HG03039 (cell line): Measurements from ENCODE around the gene PLEKHN1.

Experiments
- ATAC-seq: cut with Tn5 transposase; IDR thresholded peaks from one replicate; pipeline ENCODE4 v1.9.1; 2021; ENCODE audit warnings: mild to moderate bottlenecking, moderate library complexity; ENCODE audit not compliant: unreplicated experiment

PLEKHN1 gene

DNA sequence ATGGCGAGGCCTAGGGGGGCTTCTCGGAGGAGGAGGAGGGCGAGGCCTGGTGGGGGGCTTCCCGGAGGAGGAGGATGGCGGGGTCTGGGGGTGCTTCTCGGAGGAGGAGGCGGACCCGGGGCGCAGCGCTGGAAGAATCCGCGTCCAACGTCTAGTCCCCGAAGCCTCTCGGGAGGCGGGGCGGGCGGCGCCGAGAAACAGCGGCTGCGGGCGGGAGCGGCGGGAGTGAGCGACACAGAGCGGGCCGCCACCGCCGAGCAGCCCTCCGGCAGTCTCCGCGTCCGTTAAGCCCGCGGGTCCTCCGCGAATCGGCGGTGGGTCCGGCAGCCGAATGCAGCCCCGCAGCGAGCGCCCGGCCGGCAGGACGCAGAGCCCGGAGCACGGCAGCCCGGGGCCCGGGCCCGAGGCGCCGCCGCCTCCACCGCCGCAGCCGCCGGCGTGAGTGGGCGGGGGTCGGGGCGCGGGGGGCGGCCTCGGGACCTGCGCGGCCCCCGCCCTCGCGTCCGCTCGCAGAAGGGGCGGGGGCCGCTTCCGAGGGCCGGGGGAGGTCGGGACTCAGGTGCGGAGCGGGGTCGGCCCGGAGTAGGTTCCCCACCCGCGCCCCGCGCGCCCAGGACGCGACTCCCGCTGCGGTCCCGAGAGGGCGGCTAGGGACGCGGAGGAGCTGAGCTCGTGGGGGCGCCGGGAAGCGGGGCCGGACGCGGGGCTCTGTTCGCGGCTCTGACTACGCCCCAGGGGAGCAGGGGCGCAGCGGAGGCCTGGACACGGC is 5.7 kb upstream of the PLEKHN1 start, which contains the start of gene KLHL17:
Gene KLHL17 (plus strand): TSS at position 222 of the 769 bp plus-strand sequence. CDS start 110 bp downstream, at position 332.
- no peak for ATAC-seq

GRCh38 chr1:961132-961669 is 5.1 kb upstream of the PLEKHN1 start:
- no peak for ATAC-seq

DNA sequence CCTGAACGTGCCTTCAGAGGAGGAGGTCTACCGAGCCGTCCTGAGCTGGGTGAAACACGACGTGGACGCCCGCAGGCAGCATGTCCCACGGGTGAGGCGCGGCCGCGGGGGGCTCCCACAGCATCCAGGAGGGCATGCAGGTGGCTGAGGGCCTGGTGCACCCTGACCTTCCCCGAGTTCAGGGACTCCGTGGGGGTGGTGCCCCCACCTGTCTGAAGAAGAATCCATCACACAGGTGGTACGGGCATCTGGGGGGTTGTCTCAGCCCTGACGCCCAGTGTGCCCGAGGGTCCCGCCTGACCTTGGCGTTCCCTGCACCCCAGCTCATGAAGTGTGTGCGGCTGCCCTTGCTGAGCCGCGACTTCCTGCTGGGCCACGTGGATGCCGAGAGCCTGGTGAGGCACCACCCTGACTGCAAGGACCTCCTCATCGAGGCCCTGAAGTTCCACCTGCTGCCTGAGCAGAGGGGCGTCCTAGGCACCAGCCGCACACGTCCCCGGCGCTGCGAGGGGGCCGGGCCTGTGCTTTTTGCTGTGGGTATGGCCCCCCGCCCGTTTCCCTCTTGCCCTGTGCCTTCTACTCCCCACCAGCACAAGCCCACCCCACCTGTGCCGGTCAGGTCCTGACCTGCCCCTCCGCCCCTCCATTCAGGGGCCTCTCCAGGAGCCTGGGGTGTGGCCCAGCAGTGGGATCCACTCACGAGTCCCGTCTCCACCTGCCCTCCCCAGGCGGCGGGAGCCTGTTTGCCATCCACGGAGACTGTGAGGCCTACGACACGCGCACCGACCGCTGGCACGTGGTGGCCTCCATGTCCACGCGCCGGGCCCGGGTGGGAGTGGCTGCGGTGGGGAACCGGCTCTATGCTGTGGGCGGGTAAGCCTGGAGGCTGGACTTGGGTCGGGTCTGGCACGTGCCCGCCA is 3.6 kb upstream of the PLEKHN1 start:
- ATAC-seq: no peak

- no peak for ATAC-seq
Observed at GRCh38 chr1:963301-963651, 3.0 kb upstream of the PLEKHN1 start.

- no peak for ATAC-seq
Observed at GRCh38 chr1:963746-964525, 2.3 kb upstream of the PLEKHN1 start.

DNA sequence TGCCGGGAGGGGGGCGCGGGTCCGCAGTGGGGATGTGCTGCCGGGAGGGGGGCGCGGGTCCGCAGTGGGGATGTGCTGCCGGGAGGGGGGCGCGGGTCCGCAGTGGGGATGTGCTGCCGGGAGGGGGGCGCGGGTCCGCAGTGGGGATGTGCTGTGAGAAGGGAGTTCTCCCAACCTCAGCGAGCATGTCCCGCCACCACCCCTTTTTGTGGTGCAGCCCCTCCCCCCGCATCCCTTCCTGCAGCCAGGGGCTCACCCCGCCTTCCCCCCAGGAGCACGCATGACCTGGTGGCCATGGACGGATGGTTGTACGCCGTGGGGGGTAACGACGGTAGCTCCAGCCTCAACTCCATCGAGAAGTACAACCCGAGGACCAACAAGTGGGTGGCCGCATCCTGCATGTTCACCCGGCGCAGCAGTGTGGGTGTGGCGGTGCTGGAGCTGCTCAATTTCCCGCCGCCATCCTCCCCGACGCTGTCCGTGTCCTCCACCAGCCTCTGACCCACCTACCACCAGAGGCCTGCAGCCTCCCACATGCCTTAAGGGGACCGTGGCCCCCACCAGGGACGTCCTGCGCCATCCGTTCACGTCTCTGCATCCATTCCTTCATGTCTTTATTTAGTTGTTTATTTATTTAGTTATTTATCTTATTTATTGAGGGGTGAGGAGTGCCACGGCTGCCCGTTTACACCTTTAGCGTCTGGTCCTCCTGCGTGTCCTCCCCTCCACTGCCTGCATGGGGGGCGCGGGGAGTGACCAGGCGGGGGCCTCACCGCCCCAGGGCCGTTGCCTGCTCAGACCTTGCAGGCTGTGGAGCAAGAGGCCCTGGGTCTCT is 1.4 kb upstream of the PLEKHN1 start:
- no peak for ATAC-seq

DNA sequence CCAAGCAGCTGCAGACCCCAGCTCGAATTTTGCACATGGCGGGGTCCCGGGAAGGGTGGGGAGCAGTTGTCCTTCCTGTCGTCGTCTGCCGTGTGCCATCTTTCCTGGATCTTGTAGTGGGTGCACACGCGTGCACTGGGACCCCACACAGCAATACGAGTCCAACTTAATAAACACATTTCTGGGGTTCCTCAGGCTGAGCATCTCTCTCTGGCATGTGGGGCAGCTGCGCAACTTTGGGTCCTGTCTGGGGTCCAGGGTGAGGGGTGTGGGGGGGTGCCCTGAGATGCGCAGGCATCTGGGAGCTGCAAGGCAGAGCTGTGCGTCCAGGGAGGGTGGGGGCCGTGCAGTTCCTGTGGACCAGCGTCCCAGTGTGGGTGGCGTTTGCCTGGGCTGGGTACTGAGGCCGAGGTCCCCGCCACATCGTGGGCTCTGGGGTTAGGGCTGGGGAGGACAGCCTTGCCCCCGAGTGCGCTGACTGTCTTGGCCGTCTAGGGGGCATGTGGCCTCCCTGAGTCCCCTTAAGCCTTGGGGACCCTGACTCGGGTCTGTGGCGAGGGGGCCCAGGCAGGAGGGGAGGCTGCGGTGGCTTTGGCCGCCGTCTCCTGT is 652 bp upstream of the PLEKHN1 start:
- ATAC-seq: no peak

DNA sequence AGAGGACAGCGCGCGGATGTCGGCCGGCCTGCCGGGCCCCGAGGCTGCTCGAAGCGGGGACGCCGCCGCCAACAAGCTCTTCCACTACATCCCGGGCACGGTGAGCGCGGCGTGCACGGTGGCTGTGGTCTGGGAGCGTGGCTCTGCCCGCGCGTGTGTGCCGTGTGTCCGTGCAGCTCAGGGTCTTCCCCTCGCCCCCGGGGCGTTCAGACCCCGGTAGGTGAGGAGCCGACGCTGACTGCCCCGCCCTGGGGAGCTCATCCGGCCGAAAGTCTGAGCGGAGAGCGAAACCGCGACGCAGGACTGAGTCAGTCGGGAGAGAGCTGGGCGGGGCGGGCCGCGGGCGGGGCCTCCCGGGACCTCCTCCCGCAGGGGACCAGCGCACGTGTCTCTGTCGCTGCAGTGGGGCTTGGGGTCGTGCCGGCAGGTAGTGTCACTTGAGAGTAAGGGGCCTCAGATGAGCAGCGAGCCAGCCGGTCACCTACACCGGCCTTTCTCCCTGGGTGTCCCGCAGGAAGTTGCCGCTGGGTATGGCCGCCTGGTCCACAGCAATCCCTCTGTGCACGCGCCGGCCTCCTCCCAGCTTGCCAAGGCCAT is 520 bp downstream of the PLEKHN1 start:
- ATAC-seq: peak; percentile 52

GRCh38 chr1:967466-968343 is 1.4 kb downstream of the PLEKHN1 start:
- ATAC-seq: no peak

GRCh38 chr1:969260-969855 is 3.1 kb downstream of the PLEKHN1 start:
- ATAC-seq: no peak

- ATAC-seq: no peak
Observed at GRCh38 chr1:970242-970972, 4.1 kb downstream of the PLEKHN1 start.

DNA sequence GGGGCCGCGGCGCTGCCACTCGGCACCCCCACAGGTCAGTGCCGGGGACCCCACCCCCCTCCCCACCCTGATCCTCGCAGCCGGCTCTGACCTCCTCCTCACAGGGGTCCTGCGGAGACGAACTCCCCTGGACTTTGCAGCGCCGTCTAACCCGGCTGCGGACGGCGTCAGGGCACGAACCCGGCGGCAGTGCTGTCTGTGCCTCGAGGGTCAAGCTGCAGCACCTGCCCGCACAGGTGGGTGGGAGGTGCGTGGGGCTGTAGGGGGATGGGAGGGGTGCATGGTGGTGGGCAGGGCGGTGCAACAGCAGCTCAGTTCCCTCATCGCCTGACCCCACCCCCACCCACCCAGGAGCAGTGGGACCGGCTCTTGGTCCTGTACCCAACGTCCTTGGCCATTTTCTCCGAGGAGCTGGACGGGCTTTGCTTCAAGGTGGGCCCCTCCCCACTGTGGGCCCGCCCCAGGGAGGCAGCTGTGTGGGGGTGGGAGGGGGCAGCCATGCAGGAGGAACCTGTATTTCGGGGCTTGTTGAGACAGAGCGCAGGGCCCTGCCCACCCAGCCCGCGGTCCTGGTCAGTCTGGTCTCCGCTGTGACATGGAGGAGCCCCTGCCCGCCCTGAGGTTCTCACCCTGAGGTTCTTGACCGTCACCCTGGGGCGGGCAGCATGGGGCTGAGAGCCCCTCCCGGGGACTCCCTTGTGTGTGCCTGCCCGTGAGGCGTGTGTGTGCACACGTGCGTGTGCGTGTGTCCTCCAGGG is 4.9 kb downstream of the PLEKHN1 start:
- ATAC-seq: no peak

GRCh38 chr1:971751-972506 is 5.6 kb downstream of the PLEKHN1 start:
- no peak for ATAC-seq

- no peak for ATAC-seq
Observed at GRCh38 chr1:972726-973458, 6.6 kb downstream of the PLEKHN1 start.
